Spleen (tissue), 11 donors: ENCODE data around the gene BABAM2. TPM values are rescaled to one million over a fixed set of nuclear protein-coding genes. Genes with fewer than 3 reads are reported as not detected.

Source experiments
- DNase-seq: peaks from one replicate; pipeline ENCODE4 v3.0.0-alpha.2; 2020
- H3K27ac ChIP-seq, 8 donors: fragments of 200-600 bp; sonication (generic) in 7 of 8; 1 replicate in 4 of 8; 2 replicates in 4 of 8; pipeline versions ENCODE4 v1.5.0 to v1.8.0; 2016 to 2021; ENCODE audit warnings: inconsistent platforms in 4 of 8, mild to moderate bottlenecking in 4 of 8, moderate library complexity in 1 of 8
- H3K27me3 ChIP-seq, 7 donors: fragments of 200-600 bp; sonication (generic) in 6 of 7; replicated peaks in 1 of 7; 1 replicate in 4 of 7; 2 replicates in 3 of 7; pipeline versions ENCODE4 v1.5.0 to v1.8.0; 2016 to 2021; ENCODE audit warnings: inconsistent platforms in 3 of 7, mild to moderate bottlenecking in 1 of 7
- H3K36me3 ChIP-seq, 6 donors: fragments of 200-600 bp; sonication (generic) in 5 of 6; 1 replicate in 4 of 6; 2 replicates in 2 of 6; pipeline versions ENCODE4 v1.5.0 to v1.8.0; 2016 to 2021; ENCODE audit warnings: inconsistent platforms in 2 of 6
- H3K4me1 ChIP-seq, 6 donors: fragments of 200-600 bp; sonication (generic) in 5 of 6; 1 replicate in 3 of 6; 2 replicates in 3 of 6; pipeline versions ENCODE4 v1.5.0 to v1.8.0; 2016 to 2021; ENCODE audit warnings: inconsistent platforms in 3 of 6
- H3K4me3 ChIP-seq, 8 donors: fragments of 200-600 bp; sonication (generic) in 7 of 8; 1 replicate in 4 of 8; 2 replicates in 4 of 8; pipeline versions ENCODE4 v1.5.0 to v1.8.0; 2016 to 2021; ENCODE audit warnings: inconsistent platforms in 4 of 8, mild to moderate bottlenecking in 4 of 8, moderate library complexity in 2 of 8
- H3K9me3 ChIP-seq, 8 donors: fragments of 200-600 bp; sonication (generic) in 7 of 8; 1 replicate in 4 of 8; 2 replicates in 4 of 8; pipeline versions ENCODE4 v1.5.0 to v1.8.0; 2016 to 2021; ENCODE audit warnings: inconsistent platforms in 4 of 8
- CTCF ChIP-seq, 11 experiments: fragments of 200-600 bp in 7 of 11; fragments of 450-650 bp in 4 of 11; sonication (generic) in 4 of 11; IDR thresholded peaks in 8 of 11; conservative IDR thresholded peaks in 3 of 11; 1 replicate in 7 of 11; 2 replicates in 4 of 11; pipeline versions ENCODE4 v1.4.0 to v1.8.0; 2016 to 2021; ENCODE audit warnings: antibody characterized with exemption in 11 of 11, inconsistent platforms in 4 of 11, mild to moderate bottlenecking in 1 of 11
- POLR2A ChIP-seq, 3 donors: fragments of 450-650 bp; IDR thresholded peaks; one replicate each; pipeline ENCODE4 v1.5.1; 2017; ENCODE audit warnings: antibody characterized with exemption in 3 of 3, mild to moderate bottlenecking in 1 of 3
- POLR2AphosphoS5 ChIP-seq, 3 donors: sonication (generic); formaldehyde crosslinking; IDR thresholded peaks; one replicate each; pipeline ENCODE4 v1.5.1; 2017; ENCODE audit warnings: antibody characterized with exemption in 3 of 3
- WGBS, 5 donors: extraction: QIAGEN DNeasy Blood & Tissue Kit in 3 of 5; methylation state at CpG; one replicate each; pipeline versions ENCODE4 v1.1.5 to v1.1.7; 2013 to 2018; 5-methylcytosine and 5-hydroxymethylcytosine counted together
- intact Hi-C: fragments of 100-400 bp; cut with DNase I; formaldehyde crosslinking; loops from one replicate; pipeline ENCODE4 v1.15.0; 2023; ENCODE audit warnings: low total_unique reads
- polyA plus RNA-seq, 3 donors: library from polyadenylated mRNA; stranded (reverse); fragments of 200-250 nt; gene quantifications; one replicate each; pipeline ENCODE4 v1.2.1, GENCODE V29; 2013
- total RNA-seq, 7 donors: library from RNA; depleted of rRNA in 3 of 7; stranded (reverse); fragments of >200 nt in 3 of 7; fragmentation: NEBNext Ultra II Directional in 4 of 7; extraction: Animal tissue kit (Norgen Biotek cat#: 25700) in 4 of 7; gene quantifications; one replicate each; pipeline versions ENCODE4 v1.1.0 to v1.2.1, GENCODE V29; 2016 to 2021
- donor health status: healthy with polysubstance abuse.
- donor health status: DM: no; HTN: no; CAD: no; lungs with moderate emphysema.
- donor health status: DM: no; HTN: no; CAD: no.
- donor health status: Bipolar disorder and iron deficiency.
- donor health status: healthy.
- donor health status: DM: no; HTN: no; CAD: no.
- donor health status: DM: yes; HTN: yes; CAD: no.

Gene BABAM2
- total and polyA plus RNA-seq, 10 donors, result 16.1 to 70.1 (median 55.0) TPM

- intact Hi-C loops, result no loop called here
- H3K27ac ChIP-seq, result no peak overlapping the region
- H3K4me1 ChIP-seq, result peaks cover 0 to 25% (median 18%) of the 10 kb centered on the region in 6 donors
- no peaks in the 10 kb centered on the region for H3K27me3 ChIP-seq
- peaks cover 0 to 12% (median 2%) of the 10 kb centered on the region in 8 donors for H3K9me3 ChIP-seq
- 84 to 97% (median 96%) methylated on average over 1 of the region's 1 CpG for WGBS, 5 donors
- H3K36me3 ChIP-seq, result no peaks in the 10 kb centered on the region
- no peak for DNase-seq
- no peak for TF ChIP-seq POLR2AphosphoS5 (IDR thresholded peaks at IDR 0.05)
- TF ChIP-seq POLR2A (IDR thresholded peaks at IDR 0.05), result no peak
- no peak for TF ChIP-seq CTCF (IDR thresholded peaks at IDR 0.05 in 8 of 11, conservative IDR thresholded peaks at IDR 0.05 in 3 of 11)
- no peak overlapping the region for H3K4me3 ChIP-seq
Observed at GRCh38 chr2:27885234-27885633, 5.3 kb upstream of the BABAM2 start.

GRCh38 chr2:27885661-27886060 is 4.9 kb upstream of the BABAM2 start:
- Histone ChIP-seq H3K4me1 (peaks cover 0 to 25% (median 18%) of the 10 kb centered on the region in 6 donors), H3K9me3 (peaks cover 0 to 12% (median 2%) of the 10 kb centered on the region in 8 donors), H3K36me3 (no peaks in the 10 kb centered on the region), H3K27ac (no peak overlapping the region), H3K4me3 (no peak overlapping the region), H3K27me3 (no peaks in the 10 kb centered on the region)
- TF ChIP-seq POLR2AphosphoS5 (IDR thresholded peaks at IDR 0.05) (no peak), CTCF (IDR thresholded peaks at IDR 0.05 in 8 of 11, conservative IDR thresholded peaks at IDR 0.05 in 3 of 11) (no peak), POLR2A (IDR thresholded peaks at IDR 0.05) (no peak)
- 75 to 91% (median 88%) methylated on average over 1 of the region's 1 CpG for WGBS, 5 donors
- intact Hi-C loops, result no loop called here
- no peak for DNase-seq

DNA sequence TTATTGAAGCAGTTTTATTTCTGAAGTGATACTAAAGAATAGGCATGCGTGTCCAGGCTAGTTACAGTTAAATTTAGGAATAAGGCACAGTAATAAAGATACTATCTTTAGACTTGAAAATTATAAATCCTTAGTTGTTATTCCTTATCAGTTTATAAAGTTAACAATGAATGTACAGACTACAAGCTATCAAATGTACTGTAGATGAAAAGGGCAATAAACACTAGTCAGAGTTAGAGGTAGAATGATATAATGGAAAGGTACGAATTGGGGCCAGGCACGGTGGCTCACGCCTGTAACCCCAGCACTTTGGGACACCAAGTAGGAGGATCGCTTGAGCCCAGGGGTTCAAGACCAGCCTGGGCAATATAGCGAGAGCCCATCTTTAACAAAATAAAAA is 4.2 kb upstream of the BABAM2 start:
- WGBS, 5 donors, result 94 to 97% (median 95%) methylated on average over 6 of the region's 6 CpGs
- Histone ChIP-seq H3K36me3 (no peaks in the 10 kb centered on the region), H3K4me3 (no peak overlapping the region), H3K27ac (no peak overlapping the region), H3K4me1 (peaks cover 0 to 29% (median 21%) of the 10 kb centered on the region in 6 donors), H3K9me3 (peaks cover 0 to 12% (median 2%) of the 10 kb centered on the region in 8 donors), H3K27me3 (no peaks in the 10 kb centered on the region)
- no peak for DNase-seq
- TF ChIP-seq POLR2AphosphoS5 (IDR thresholded peaks at IDR 0.05) (no peak), POLR2A (IDR thresholded peaks at IDR 0.05) (no peak), CTCF (IDR thresholded peaks at IDR 0.05 in 8 of 11, conservative IDR thresholded peaks at IDR 0.05 in 3 of 11) (no peak)
- intact Hi-C loops, result no loop called here

- 45 to 77% (median 59%) methylated on average over 2 of the region's 2 CpGs for WGBS, 5 donors
- TF ChIP-seq POLR2AphosphoS5 (IDR thresholded peaks at IDR 0.05), result no peak
- TF ChIP-seq POLR2A (IDR thresholded peaks at IDR 0.05), result no peak
- TF ChIP-seq CTCF (IDR thresholded peaks at IDR 0.05 in 8 of 11, conservative IDR thresholded peaks at IDR 0.05 in 3 of 11), result no peak
Observed at GRCh38 chr2:27887111-27887510, 3.4 kb upstream of the BABAM2 start.

More at GRCh38 chr2:27887111-27887510, 3.4 kb upstream of the BABAM2 start:
- no peaks in the 10 kb centered on the region for H3K27me3 ChIP-seq
- H3K9me3 ChIP-seq, result peaks cover 0 to 6% (median under 1%) of the 10 kb centered on the region in 8 donors
- peaks cover 2 to 37% (median 29%) of the 10 kb centered on the region in 6 donors for H3K4me1 ChIP-seq
- no peak overlapping the region for H3K4me3 ChIP-seq
- no peak for DNase-seq
- no peak overlapping the region for H3K27ac ChIP-seq
- H3K36me3 ChIP-seq, result no peaks in the 10 kb centered on the region
- intact Hi-C loops, result no loop called here
